ENCODE measurements around the gene ANAPC5.

DNA sequence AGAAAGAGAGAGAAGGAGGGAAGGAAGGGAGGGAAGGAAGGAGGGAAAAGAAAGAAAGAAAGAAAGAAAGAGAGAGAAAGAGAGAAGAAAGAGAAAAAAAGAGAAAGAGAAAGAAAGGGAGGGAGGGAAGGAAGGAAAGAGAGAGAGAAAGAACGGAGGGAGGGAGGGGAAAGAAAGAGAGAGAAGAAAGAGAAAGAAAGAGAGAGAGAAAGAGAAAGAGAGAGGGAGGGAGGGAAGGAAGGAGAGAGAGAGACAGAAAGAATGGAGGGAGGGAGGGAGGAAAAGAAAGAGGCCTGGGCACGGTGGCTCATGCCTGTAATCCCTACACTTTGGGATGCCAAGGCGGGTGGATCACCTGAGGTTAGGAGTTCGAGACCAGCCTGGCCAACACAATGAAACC lies 5.1 kb upstream of the ANAPC5 start:
- TF ChIP-seq, protein P1, sequence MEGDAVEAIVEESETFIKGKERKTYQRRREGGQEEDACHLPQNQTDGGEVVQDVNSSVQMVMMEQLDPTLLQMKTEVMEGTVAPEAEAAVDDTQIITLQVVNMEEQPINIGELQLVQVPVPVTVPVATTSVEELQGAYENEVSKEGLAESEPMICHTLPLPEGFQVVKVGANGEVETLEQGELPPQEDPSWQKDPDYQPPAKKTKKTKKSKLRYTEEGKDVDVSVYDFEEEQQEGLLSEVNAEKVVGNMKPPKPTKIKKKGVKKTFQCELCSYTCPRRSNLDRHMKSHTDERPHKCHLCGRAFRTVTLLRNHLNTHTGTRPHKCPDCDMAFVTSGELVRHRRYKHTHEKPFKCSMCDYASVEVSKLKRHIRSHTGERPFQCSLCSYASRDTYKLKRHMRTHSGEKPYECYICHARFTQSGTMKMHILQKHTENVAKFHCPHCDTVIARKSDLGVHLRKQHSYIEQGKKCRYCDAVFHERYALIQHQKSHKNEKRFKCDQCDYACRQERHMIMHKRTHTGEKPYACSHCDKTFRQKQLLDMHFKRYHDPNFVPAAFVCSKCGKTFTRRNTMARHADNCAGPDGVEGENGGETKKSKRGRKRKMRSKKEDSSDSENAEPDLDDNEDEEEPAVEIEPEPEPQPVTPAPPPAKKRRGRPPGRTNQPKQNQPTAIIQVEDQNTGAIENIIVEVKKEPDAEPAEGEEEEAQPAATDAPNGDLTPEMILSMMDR (IDR thresholded peaks at IDR 0.05 in 4 of 5, conservative IDR thresholded peaks at IDR 0.05 in 1 of 5), result no peak
- TF ChIP-seq POLR2A (IDR thresholded peaks at IDR 0.05), result no peak
